GM12878 (cell line): ENCODE results near the gene NCLN. TPM values are rescaled to one million over a fixed set of nuclear protein-coding genes. Genes with fewer than 3 reads are reported as not detected.

Experiments used
- ATAC-seq: fragments of 200-7000 bp; cut with Tn5 transposase; 3 replicates; pipeline ENCODE4 v1.9.1; 2020; ENCODE audit warnings: mild to moderate bottlenecking, moderate library complexity
- BruUV-seq: library from RNA; stranded (reverse); fragments of 400-500 nt; replicated peaks from 2 replicates; lab custom pipeline; 2021; lab: Mats Ljungman, UMichigan
- CTCF ChIA-PET: fragments of 300-600 bp; sonication (Branson Sonifier 250); formaldehyde crosslinking; extraction: SDS; loops from one replicate; lab custom pipeline; 2021; ENCODE audit warnings: inconsistent platforms; lab: Yijun Ruan, JAX
- POLR2A ChIA-PET: fragments of 350-600 bp; formaldehyde crosslinking; extraction: SDS; loops from one replicate; lab custom pipeline; 2021; ENCODE audit warnings: inconsistent platforms; lab: Charles Lee
- RAD21 ChIA-PET: fragments of 300-600 bp; sonication (Branson Sonifier 250); formaldehyde crosslinking; loops from one replicate; lab custom pipeline; 2023; ENCODE audit warnings: antibody characterized with exemption; ENCODE audit not compliant: unreplicated experiment; lab: Charles Lee
- SMC1A ChIA-PET: fragments of 300-600 bp; sonication (Branson Sonifier 250); formaldehyde crosslinking; loops from one replicate; lab custom pipeline; 2023; ENCODE audit not compliant: unreplicated experiment, uncharacterized antibody; lab: Charles Lee
- DNase-seq: peaks from one replicate; pipeline ENCODE4 v3.0.0-alpha.2; 2011; ENCODE audit warnings: low read depth, low spot score
- FAIRE-seq: peaks from 3 replicates; lab custom pipeline; 2011; peaks lifted over from hg19 to GRCh38; lab: Jason Lieb, UNC
- H2AFZ ChIP-seq: 2 replicates; pipeline ENCODE4 v1.6.0; 2011; ENCODE audit warnings: low read depth, low read length, control low read depth; ENCODE audit not compliant: control insufficient read depth
- H3K27ac ChIP-seq: 2 replicates; pipeline ENCODE4 v1.5.1; 2011; ENCODE audit warnings: control low read depth; ENCODE audit not compliant: control insufficient read depth, insufficient read depth
- H3K27me3 ChIP-seq, 2 experiments: replicated peaks in 1 of 2; 2 replicates each; pipeline versions ENCODE4 v1.6.0 to v1.6.1; 2011; ENCODE audit warnings: low read length in 1 of 2; ENCODE audit not compliant: control insufficient read depth in 2 of 2, insufficient read depth in 2 of 2
- H3K36me3 ChIP-seq, 2 experiments: 2 replicates each; pipeline ENCODE4 v1.5.1; 2011; ENCODE audit warnings: low read length in 1 of 2; ENCODE audit not compliant: control insufficient read depth in 2 of 2, insufficient read depth in 2 of 2
- H3K4me1 ChIP-seq: 2 replicates; pipeline ENCODE4 v1.6.1; 2011; ENCODE audit warnings: mild to moderate bottlenecking, low read length, moderate library complexity, mixed read lengths; ENCODE audit not compliant: control insufficient read depth, insufficient read depth
- H3K4me2 ChIP-seq: 2 replicates; pipeline ENCODE4 v1.6.0; 2011; ENCODE audit warnings: control low read depth; ENCODE audit not compliant: control insufficient read depth, insufficient read depth
- H3K4me3 ChIP-seq: fragments of 200-600 bp; sonication (generic); 2 replicates; pipeline ENCODE4 v1.5.1; 2016
- H3K79me2 ChIP-seq: 2 replicates; pipeline ENCODE4 v1.6.0; 2011; ENCODE audit warnings: low read length; ENCODE audit not compliant: control insufficient read depth, insufficient read depth
- H3K9ac ChIP-seq: 2 replicates; pipeline ENCODE4 v1.8.0; 2011; ENCODE audit warnings: low read length, control low read depth, mixed read lengths; ENCODE audit not compliant: control insufficient read depth, insufficient read depth
- H3K9me3 ChIP-seq: replicated peaks from 3 replicates; pipeline ENCODE4 v1.5.1; 2011; ENCODE audit warnings: mild to moderate bottlenecking, low read length; ENCODE audit not compliant: control insufficient read depth, insufficient read depth
- H4K20me1 ChIP-seq: 2 replicates; pipeline ENCODE4 v1.6.0; 2011; ENCODE audit not compliant: control insufficient read depth, insufficient read depth
- ASH2L ChIP-seq: fragments of 300-600, 200-600 bp; sonication (generic); IDR thresholded peaks from 2 replicates; pipeline ENCODE4 v1.6.1; 2017; ENCODE audit warnings: low read depth, mild to moderate bottlenecking, borderline replicate concordance
- BHLHE40 ChIP-seq, 2 experiments: fragments of 450-650 bp in 1 of 2; IDR thresholded peaks; 2 replicates each; pipeline ENCODE4 v1.6.1; 2011 to 2017; ENCODE audit warnings: low read depth in 2 of 2, borderline replicate concordance in 1 of 2, improper control_type of control experiment in 1 of 2, low read length in 1 of 2, mild to moderate bottlenecking in 1 of 2
- ETV6 ChIP-seq, 2 experiments: fragments of 450-650 bp in 1 of 2; IDR thresholded peaks in 1 of 2; conservative IDR thresholded peaks in 1 of 2; 2 replicates each; pipeline ENCODE4 v1.6.1; 2014; ENCODE audit warnings: antibody characterized with exemption in 1 of 2, borderline replicate concordance in 1 of 2, low read depth in 1 of 2, mild to moderate bottlenecking in 1 of 2, moderate library complexity in 1 of 2
- GABPA ChIP-seq: IDR thresholded peaks from 2 replicates; pipeline ENCODE4 v1.6.1; 2014; ENCODE audit warnings: antibody characterized with exemption, low read depth, mild to moderate bottlenecking, inconsistent platforms
- GATAD2B ChIP-seq: fragments of 450-650 bp; conservative IDR thresholded peaks from 2 replicates; pipeline ENCODE4 v1.6.1; 2017; ENCODE audit warnings: low read depth, mild to moderate bottlenecking, moderate library complexity
- IRF4 ChIP-seq: IDR thresholded peaks from 2 replicates; pipeline ENCODE4 v1.6.1; 2011; ENCODE audit warnings: low read depth, low read length
- MEF2B ChIP-seq: fragments of 450-650 bp; IDR thresholded peaks from 2 replicates; pipeline ENCODE4 v1.6.1; 2018; ENCODE audit warnings: mild to moderate bottlenecking, moderate library complexity; ENCODE audit not compliant: partially characterized antibody, poor library complexity, severe bottlenecking
- MYC ChIP-seq: IDR thresholded peaks from 2 replicates; pipeline ENCODE4 v1.6.1; 2011; ENCODE audit warnings: mild to moderate bottlenecking, low read length, moderate library complexity, inconsistent platforms; ENCODE audit not compliant: insufficient read depth, insufficient replicate concordance, insufficient read length, severe bottlenecking
- RCOR1 ChIP-seq: conservative IDR thresholded peaks from 2 replicates; pipeline ENCODE4 v1.6.1; 2012; ENCODE audit warnings: low read depth, low read length, improper control_type of control experiment
- SREBF2 ChIP-seq: IDR thresholded peaks from 2 replicates; pipeline ENCODE4 v1.6.1; 2012; ENCODE audit warnings: mild to moderate bottlenecking, low read length
- STAT3 ChIP-seq: IDR thresholded peaks from 2 replicates; pipeline ENCODE4 v1.6.1; 2011; ENCODE audit warnings: low read depth, low read length, improper control_type of control experiment
- ZBED1 ChIP-seq: IDR thresholded peaks from 2 replicates; pipeline ENCODE4 v1.6.1; 2016; ENCODE audit warnings: borderline replicate concordance
- ZNF384 ChIP-seq: IDR thresholded peaks from 2 replicates; pipeline ENCODE4 v1.6.1; 2012; ENCODE audit warnings: low read depth, mild to moderate bottlenecking, low read length, improper control_type of control experiment, borderline replicate concordance
- WGBS: methylation state at CpG from one replicate; pipeline ENCODE4 v1.1.6; 2016; ENCODE audit warnings: low lambda C conversion rate; ENCODE audit not compliant: insufficient replicate concordance, insufficient coverage; ENCODE audit errors: missing lambda C conversion rate; 5-methylcytosine and 5-hydroxymethylcytosine counted together
- in situ Hi-C: fragments of 300-500 bp; cut with MboI; formaldehyde crosslinking; loops from 9 replicates; pipeline ENCODE4 v1.14.3; 2018; ENCODE audit warnings: mixed read lengths
- intact Hi-C: fragments of 100-400 bp; cut with micrococcal nuclease; formaldehyde crosslinking; loops from one replicate; pipeline ENCODE4 v1.14.2; 2022; ENCODE audit not compliant: unreplicated experiment
- polyA plus RNA-seq, 11 experiments: library from polyadenylated mRNA; depleted of rRNA in 4 of 11; unstranded in 6 of 11; stranded (reverse) in 5 of 11; fragments of >200 nt; fragmentation: Nextera tagmentation in 4 of 11; fragmentation: Illumina TruSeq in 1 of 11; extraction: Ambion mirVana in 4 of 11; extraction: Trizol in 1 of 11; gene quantifications; 1 replicate in 1 of 11; 2 replicates in 10 of 11; pipeline versions ENCODE4 v1.2.1 to v1.2.3, GENCODE V29; 2011 to 2016; ENCODE audit warnings: inconsistent platforms in 2 of 11, missing spikeins in 2 of 11, low read depth in 1 of 11
- total RNA-seq, 4 experiments: library from RNA; depleted of rRNA in 3 of 4; stranded (reverse); fragments of >200 nt in 3 of 4; fragmentation: Illumina TruSeq in 1 of 4; extraction: Trizol in 1 of 4; gene quantifications; 2 replicates each; pipeline versions ENCODE4 v1.2.1 to v1.2.3, GENCODE V29; 2013 to 2021
- TF ChIP-seq, protein P1 (sequence below): IDR thresholded peaks from 2 replicates; pipeline ENCODE4 v1.6.1; 2012; ENCODE audit warnings: low read depth, low read length, improper control_type of control experiment
- TF ChIP-seq, protein P2 (sequence below): fragments of 450-650 bp; IDR thresholded peaks from 2 replicates; pipeline ENCODE4 v1.6.1; 2018; ENCODE audit warnings: borderline replicate concordance, mild to moderate bottlenecking; ENCODE audit not compliant: partially characterized antibody
- TF ChIP-seq, protein P3 (sequence below): fragments of 450-650 bp; IDR thresholded peaks from 2 replicates; pipeline ENCODE4 v1.6.1; 2017; ENCODE audit warnings: mild to moderate bottlenecking, moderate library complexity

Gene NCLN
- total and polyA plus RNA-seq, 10 of the 15 experiments (the other 5 are each of a cell fraction or from before 2014, with no cell fraction given) = 2.2 to 79.1 (median 36.0) TPM

DNA sequence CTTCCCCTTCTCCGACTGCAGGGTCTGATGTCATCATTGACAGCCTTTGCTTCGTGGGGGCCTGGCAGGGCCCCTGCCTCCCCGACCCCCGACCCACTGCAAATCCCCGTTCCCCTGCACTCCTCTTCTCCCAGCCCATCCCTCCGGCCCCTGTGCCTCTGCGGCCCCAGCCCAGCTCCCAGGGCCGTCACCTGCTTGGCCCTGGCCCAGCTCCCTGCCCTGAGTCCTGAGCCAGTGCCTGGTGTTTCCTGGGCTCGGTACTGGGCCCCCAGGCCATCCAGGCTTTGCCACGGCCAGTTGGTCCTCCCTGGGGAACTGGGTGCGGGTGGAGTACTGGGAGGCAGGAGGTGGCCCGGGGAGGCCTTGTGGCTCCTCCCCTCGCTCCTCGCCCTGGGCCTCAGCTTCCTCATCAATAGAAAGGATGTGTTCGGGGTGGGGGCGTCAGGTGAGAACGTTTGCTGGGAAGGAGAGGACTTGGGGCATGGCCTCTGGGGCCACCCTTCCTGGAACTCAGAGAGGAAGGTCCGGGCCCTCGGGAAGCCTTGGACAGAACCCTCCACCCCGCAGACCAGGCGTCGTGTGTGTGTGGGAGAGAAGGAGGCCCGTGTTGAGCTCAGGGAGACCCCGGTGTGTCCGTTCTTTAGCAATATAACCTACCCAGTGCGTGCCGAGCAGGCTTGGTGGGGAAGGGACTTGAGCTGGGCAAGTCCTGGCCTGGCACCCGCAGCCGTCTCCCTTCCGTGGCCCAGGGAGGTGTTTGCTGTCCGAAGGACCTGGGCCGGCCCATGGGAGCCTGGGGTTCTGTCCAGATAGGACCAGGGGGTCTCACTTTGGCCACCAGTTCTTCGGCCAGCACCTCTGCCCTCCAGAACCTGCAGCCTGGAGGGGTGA is 22.8 kb downstream of the NCLN start:
- Histone ChIP-seq H3K79me2 (no peaks in the 10 kb centered on the region), H2AFZ (no peak overlapping the region), H3K27ac (no peak overlapping the region), H3K27me3 (no peaks in the 10 kb centered on the region), H3K4me1 (no peaks in the 10 kb centered on the region), H3K4me2 (no peak overlapping the region), H3K4me3 (no peak overlapping the region), H3K9me3 (no peaks in the 10 kb centered on the region), H3K9ac (no peak overlapping the region), H3K36me3 (peaks cover 0 to 12% of the 10 kb centered on the region in 2 experiments; a peak in 2 of 4 replicates), H4K20me1 (no peaks in the 10 kb centered on the region)
- ChIA-PET CTCF (interaction anchor here (3.3 kb wide), 1 partner anchor 257 kb away, joined by 11 read pairs; no protein-coding TSS in a partner anchor), SMC1A (no interaction called here), RAD21 (no interaction called here), POLR2A (interaction anchor here (0.6 kb wide), 1 partner anchor 37 kb away, joined by 3 read pairs; no protein-coding TSS in a partner anchor)
- no peak for ATAC-seq
- in situ Hi-C loops (no loop called here), intact Hi-C loops (no loop called here)
- 86% methylated on average over 26 of the region's 33 CpGs for WGBS
- FAIRE-seq = no peak
- BruUV-seq = no TSS peak
- no peak for DNase-seq
- no peak for TF ChIP-seq BHLHE40 (IDR thresholded peaks at IDR 0.05; ENCODE audit: borderline replicate concordance in 1 of 2, low read depth in 2 of 2, low read length in 1 of 2)
- TF ChIP-seq, protein P1, sequence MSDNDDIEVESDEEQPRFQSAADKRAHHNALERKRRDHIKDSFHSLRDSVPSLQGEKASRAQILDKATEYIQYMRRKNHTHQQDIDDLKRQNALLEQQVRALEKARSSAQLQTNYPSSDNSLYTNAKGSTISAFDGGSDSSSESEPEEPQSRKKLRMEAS = no peak
- TF ChIP-seq ZBED1 = no peak
- TF ChIP-seq, protein P2, sequence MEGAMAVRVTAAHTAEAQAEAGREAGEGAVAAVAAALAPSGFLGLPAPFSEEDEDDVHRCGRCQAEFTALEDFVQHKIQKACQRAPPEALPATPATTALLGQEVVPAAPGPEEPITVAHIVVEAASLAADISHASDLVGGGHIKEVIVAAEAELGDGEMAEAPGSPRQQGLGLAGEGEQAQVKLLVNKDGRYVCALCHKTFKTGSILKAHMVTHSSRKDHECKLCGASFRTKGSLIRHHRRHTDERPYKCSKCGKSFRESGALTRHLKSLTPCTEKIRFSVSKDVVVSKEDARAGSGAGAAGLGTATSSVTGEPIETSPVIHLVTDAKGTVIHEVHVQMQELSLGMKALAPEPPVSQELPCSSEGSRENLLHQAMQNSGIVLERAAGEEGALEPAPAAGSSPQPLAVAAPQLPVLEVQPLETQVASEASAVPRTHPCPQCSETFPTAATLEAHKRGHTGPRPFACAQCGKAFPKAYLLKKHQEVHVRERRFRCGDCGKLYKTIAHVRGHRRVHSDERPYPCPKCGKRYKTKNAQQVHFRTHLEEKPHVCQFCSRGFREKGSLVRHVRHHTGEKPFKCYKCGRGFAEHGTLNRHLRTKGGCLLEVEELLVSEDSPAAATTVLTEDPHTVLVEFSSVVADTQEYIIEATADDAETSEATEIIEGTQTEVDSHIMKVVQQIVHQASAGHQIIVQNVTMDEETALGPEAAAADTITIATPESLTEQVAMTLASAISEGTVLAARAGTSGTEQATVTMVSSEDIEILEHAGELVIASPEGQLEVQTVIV = no peak
- TF ChIP-seq IRF4 = no peak
- no peak for TF ChIP-seq ASH2L
- no peak for TF ChIP-seq MYC
- no peak for TF ChIP-seq ZNF384
- no peak for TF ChIP-seq GATAD2B
- TF ChIP-seq STAT3 = no peak
- no peak for TF ChIP-seq SREBF2
- TF ChIP-seq, protein P3, sequence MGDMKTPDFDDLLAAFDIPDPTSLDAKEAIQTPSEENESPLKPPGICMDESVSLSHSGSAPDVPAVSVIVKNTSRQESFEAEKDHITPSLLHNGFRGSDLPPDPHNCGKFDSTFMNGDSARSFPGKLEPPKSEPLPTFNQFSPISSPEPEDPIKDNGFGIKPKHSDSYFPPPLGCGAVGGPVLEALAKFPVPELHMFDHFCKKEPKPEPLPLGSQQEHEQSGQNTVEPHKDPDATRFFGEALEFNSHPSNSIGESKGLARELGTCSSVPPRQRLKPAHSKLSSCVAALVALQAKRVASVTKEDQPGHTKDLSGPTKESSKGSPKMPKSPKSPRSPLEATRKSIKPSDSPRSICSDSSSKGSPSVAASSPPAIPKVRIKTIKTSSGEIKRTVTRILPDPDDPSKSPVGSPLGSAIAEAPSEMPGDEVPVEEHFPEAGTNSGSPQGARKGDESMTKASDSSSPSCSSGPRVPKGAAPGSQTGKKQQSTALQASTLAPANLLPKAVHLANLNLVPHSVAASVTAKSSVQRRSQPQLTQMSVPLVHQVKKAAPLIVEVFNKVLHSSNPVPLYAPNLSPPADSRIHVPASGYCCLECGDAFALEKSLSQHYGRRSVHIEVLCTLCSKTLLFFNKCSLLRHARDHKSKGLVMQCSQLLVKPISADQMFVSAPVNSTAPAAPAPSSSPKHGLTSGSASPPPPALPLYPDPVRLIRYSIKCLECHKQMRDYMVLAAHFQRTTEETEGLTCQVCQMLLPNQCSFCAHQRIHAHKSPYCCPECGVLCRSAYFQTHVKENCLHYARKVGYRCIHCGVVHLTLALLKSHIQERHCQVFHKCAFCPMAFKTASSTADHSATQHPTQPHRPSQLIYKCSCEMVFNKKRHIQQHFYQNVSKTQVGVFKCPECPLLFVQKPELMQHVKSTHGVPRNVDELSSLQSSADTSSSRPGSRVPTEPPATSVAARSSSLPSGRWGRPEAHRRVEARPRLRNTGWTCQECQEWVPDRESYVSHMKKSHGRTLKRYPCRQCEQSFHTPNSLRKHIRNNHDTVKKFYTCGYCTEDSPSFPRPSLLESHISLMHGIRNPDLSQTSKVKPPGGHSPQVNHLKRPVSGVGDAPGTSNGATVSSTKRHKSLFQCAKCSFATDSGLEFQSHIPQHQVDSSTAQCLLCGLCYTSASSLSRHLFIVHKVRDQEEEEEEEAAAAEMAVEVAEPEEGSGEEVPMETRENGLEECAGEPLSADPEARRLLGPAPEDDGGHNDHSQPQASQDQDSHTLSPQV = no peak
- no peak for TF ChIP-seq GABPA
- no peak for TF ChIP-seq MEF2B
- no peak for TF ChIP-seq RCOR1
- no peak for TF ChIP-seq ETV6 (conservative IDR thresholded peaks at IDR 0.05 in 1 of 2, IDR thresholded peaks at IDR 0.05 in 1 of 2; ENCODE audit: borderline replicate concordance in 1 of 2, low read depth in 1 of 2)
